ENCODE results near the gene ERG.

Gene ERG

GRCh38 chr21:38351176-38351959, 146.9 kb downstream of the ERG start:
- H2BK5ac ChIP-seq (ENCODE audit: low read length): no peak overlapping the region

GRCh38 chr21:38350684-38351083, 147.6 kb downstream of the ERG start:
- no peak overlapping the region for H2BK5ac ChIP-seq (ENCODE audit: low read length)
- H3K4ac ChIP-seq (ENCODE audit: low read length): no peak overlapping the region
- H3K27me3 ChIP-seq (ENCODE audit: control insufficient read depth in 3 of 3, insufficient read depth in 3 of 3, low read depth in 1 of 3, low read length in 3 of 3): peaks cover 0 to 13% (median 0%) of the 10 kb centered on the region in 3 experiments
- no CpG with 5 or more reads among the region's 3 CpGs for WGBS, 2 donors (ENCODE audit: extremely low coverage in 2 of 2, insufficient read length in 2 of 2, insufficient replicate concordance in 1 of 2)
- no peak for DNase-seq (ENCODE audit: low spot score)
- no peaks in the 10 kb centered on the region for H3K79me1 ChIP-seq (ENCODE audit: low read depth, low read length)
- no peak overlapping the region for H3K23ac ChIP-seq (ENCODE audit: low read depth, low read length, poor library complexity)
- H3K9me3 ChIP-seq (replicated peaks in 1 of 2; ENCODE audit: control insufficient read depth in 2 of 2, insufficient read depth in 1 of 2, low read depth in 1 of 2, low read length in 2 of 2): no peaks in the 10 kb centered on the region
- H4K8ac ChIP-seq (ENCODE audit: low read depth, low read length): no peak overlapping the region
- no peak overlapping the region for H3K14ac ChIP-seq (ENCODE audit: low read length)
- no peak overlapping the region for H3K4me3 ChIP-seq (ENCODE audit: low read length in 2 of 2)
- H4K91ac ChIP-seq (ENCODE audit: low read depth, low read length, poor library complexity): no peak overlapping the region
- no peak overlapping the region for H2BK120ac ChIP-seq (ENCODE audit: low read depth, low read length)
- no peak overlapping the region for H3K27ac ChIP-seq (replicated peaks; ENCODE audit: low read length)
- H3K4me2 ChIP-seq (ENCODE audit: insufficient read depth, low read length, poor library complexity, severe bottlenecking): no peak overlapping the region
- H2AK5ac ChIP-seq (ENCODE audit: low read depth, low read length): peak overlapping the region; percentile 71
- H2AFZ ChIP-seq (ENCODE audit: low read length): no peak overlapping the region
- peaks cover 0 to 3% of the 10 kb centered on the region in 2 donors for H3K4me1 ChIP-seq (ENCODE audit: control insufficient read depth in 2 of 2, insufficient read depth in 1 of 2, low read depth in 1 of 2, low read length in 2 of 2)
- no peak overlapping the region for H3K9ac ChIP-seq (ENCODE audit: low read depth, low read length, poor library complexity)
- no peaks in the 10 kb centered on the region for H3K36me3 ChIP-seq (replicated peaks in 1 of 2; ENCODE audit: control insufficient read depth in 2 of 2, insufficient read depth in 2 of 2, low read length in 2 of 2)
- H3K18ac ChIP-seq (ENCODE audit: low read length): peak overlapping the region; percentile 24
- H2BK12ac ChIP-seq (ENCODE audit: low read length): no peak overlapping the region
- H2BK15ac ChIP-seq (ENCODE audit: low read length): no peak overlapping the region

More at GRCh38 chr21:38351176-38351959, 146.9 kb downstream of the ERG start:
- no peak overlapping the region for H2AFZ ChIP-seq (ENCODE audit: low read length)
- H3K4ac ChIP-seq (ENCODE audit: low read length): no peak overlapping the region
- H2BK15ac ChIP-seq (ENCODE audit: low read length): no peak overlapping the region
- peak overlapping the region; percentile 4 for H3K18ac ChIP-seq (ENCODE audit: low read length)
- no peak overlapping the region for H4K91ac ChIP-seq (ENCODE audit: low read depth, low read length, poor library complexity)
- no peak for DNase-seq (ENCODE audit: low spot score)
- no peak overlapping the region for H2BK120ac ChIP-seq (ENCODE audit: low read depth, low read length)
- no peak overlapping the region for H3K9ac ChIP-seq (ENCODE audit: low read depth, low read length, poor library complexity)
- H3K23ac ChIP-seq (ENCODE audit: low read depth, low read length, poor library complexity): no peak overlapping the region
- H3K4me3 ChIP-seq (ENCODE audit: low read length in 2 of 2): no peak overlapping the region
- no peak overlapping the region for H2BK12ac ChIP-seq (ENCODE audit: low read length)
- H2AK5ac ChIP-seq (ENCODE audit: low read depth, low read length): peak overlapping the region; percentile 71
- H4K8ac ChIP-seq (ENCODE audit: low read depth, low read length): no peak overlapping the region
- no peak overlapping the region for H3K27ac ChIP-seq (replicated peaks; ENCODE audit: low read length)
- H3K14ac ChIP-seq (ENCODE audit: low read length): peak overlapping the region; percentile 15
- H3K4me1 ChIP-seq (ENCODE audit: control insufficient read depth in 2 of 2, insufficient read depth in 1 of 2, low read depth in 1 of 2, low read length in 2 of 2): peaks cover 0 to 3% of the 10 kb centered on the region in 2 donors
- no peaks in the 10 kb centered on the region for H3K79me1 ChIP-seq (ENCODE audit: low read depth, low read length)
- peaks cover 0 to 13% (median 0%) of the 10 kb centered on the region in 3 experiments for H3K27me3 ChIP-seq (ENCODE audit: control insufficient read depth in 3 of 3, insufficient read depth in 3 of 3, low read depth in 1 of 3, low read length in 3 of 3)
- no CpG with 5 or more reads among the region's 16 CpGs for whole genome bisulfite sequencing, 2 donors (ENCODE audit: extremely low coverage in 2 of 2, insufficient read length in 2 of 2, insufficient replicate concordance in 1 of 2)
- H3K9me3 ChIP-seq (replicated peaks in 1 of 2; ENCODE audit: control insufficient read depth in 2 of 2, insufficient read depth in 1 of 2, low read depth in 1 of 2, low read length in 2 of 2): no peaks in the 10 kb centered on the region
- no peaks in the 10 kb centered on the region for H3K36me3 ChIP-seq (replicated peaks in 1 of 2; ENCODE audit: control insufficient read depth in 2 of 2, insufficient read depth in 2 of 2, low read length in 2 of 2)
- no peak overlapping the region for H3K4me2 ChIP-seq (ENCODE audit: insufficient read depth, low read length, poor library complexity, severe bottlenecking)

GRCh38 chr21:38349977-38350376, 148.3 kb downstream of the ERG start:
- Histone ChIP-seq H2AK5ac (ENCODE audit: low read depth, low read length) (no peak overlapping the region), H3K9ac (ENCODE audit: low read depth, low read length, poor library complexity) (no peak overlapping the region), H4K8ac (ENCODE audit: low read depth, low read length) (no peak overlapping the region), H3K23ac (ENCODE audit: low read depth, low read length, poor library complexity) (no peak overlapping the region), H2BK120ac (ENCODE audit: low read depth, low read length) (no peak overlapping the region), H3K4me1 (ENCODE audit: control insufficient read depth in 2 of 2, insufficient read depth in 1 of 2, low read depth in 1 of 2, low read length in 2 of 2) (peaks cover 0 to 3% of the 10 kb centered on the region in 2 donors), H2BK15ac (ENCODE audit: low read length) (no peak overlapping the region), H2AFZ (ENCODE audit: low read length) (no peak overlapping the region), H3K18ac (ENCODE audit: low read length) (no peak overlapping the region), H3K14ac (ENCODE audit: low read length) (no peak overlapping the region), H3K27me3 (ENCODE audit: control insufficient read depth in 3 of 3, insufficient read depth in 3 of 3, low read depth in 1 of 3, low read length in 3 of 3) (peaks cover 0 to 9% (median 0%) of the 10 kb centered on the region in 3 experiments), H4K91ac (ENCODE audit: low read depth, low read length, poor library complexity) (no peak overlapping the region), H3K4ac (ENCODE audit: low read length) (no peak overlapping the region), H3K27ac (replicated peaks; ENCODE audit: low read length) (no peak overlapping the region), H2BK5ac (ENCODE audit: low read length) (no peak overlapping the region), H3K4me3 (ENCODE audit: low read length in 2 of 2) (no peak overlapping the region), H2BK12ac (ENCODE audit: low read length) (no peak overlapping the region), H3K4me2 (ENCODE audit: insufficient read depth, low read length, poor library complexity, severe bottlenecking) (no peak overlapping the region), H3K79me1 (ENCODE audit: low read depth, low read length) (no peaks in the 10 kb centered on the region), H3K36me3 (replicated peaks in 1 of 2; ENCODE audit: control insufficient read depth in 2 of 2, insufficient read depth in 2 of 2, low read length in 2 of 2) (no peaks in the 10 kb centered on the region), H3K9me3 (replicated peaks in 1 of 2; ENCODE audit: control insufficient read depth in 2 of 2, insufficient read depth in 1 of 2, low read depth in 1 of 2, low read length in 2 of 2) (no peaks in the 10 kb centered on the region)
- WGBS, 2 donors (ENCODE audit: extremely low coverage in 2 of 2, insufficient read length in 2 of 2, insufficient replicate concordance in 1 of 2): no CpG with 5 or more reads among the region's 2 CpGs
- DNase-seq (ENCODE audit: low spot score): no peak

- H2BK120ac ChIP-seq (ENCODE audit: low read depth, low read length): no peak overlapping the region
- H3K4me2 ChIP-seq (ENCODE audit: insufficient read depth, low read length, poor library complexity, severe bottlenecking): no peak overlapping the region
- no peak overlapping the region for H3K27ac ChIP-seq (replicated peaks; ENCODE audit: low read length)
- H3K18ac ChIP-seq (ENCODE audit: low read length): no peak overlapping the region
- no peak overlapping the region for H2BK5ac ChIP-seq (ENCODE audit: low read length)
- H2AK5ac ChIP-seq (ENCODE audit: low read depth, low read length): no peak overlapping the region
- no peak overlapping the region for H2BK12ac ChIP-seq (ENCODE audit: low read length)
- no peak overlapping the region for H2BK15ac ChIP-seq (ENCODE audit: low read length)
- H3K9ac ChIP-seq (ENCODE audit: low read depth, low read length, poor library complexity): no peak overlapping the region
- H3K23ac ChIP-seq (ENCODE audit: low read depth, low read length, poor library complexity): no peak overlapping the region
- H4K8ac ChIP-seq (ENCODE audit: low read depth, low read length): no peak overlapping the region
- H3K9me3 ChIP-seq (replicated peaks in 1 of 2; ENCODE audit: control insufficient read depth in 2 of 2, insufficient read depth in 1 of 2, low read depth in 1 of 2, low read length in 2 of 2): no peaks in the 10 kb centered on the region
- no peak overlapping the region for H3K14ac ChIP-seq (ENCODE audit: low read length)
- H3K36me3 ChIP-seq (replicated peaks in 1 of 2; ENCODE audit: control insufficient read depth in 2 of 2, insufficient read depth in 2 of 2, low read length in 2 of 2): no peaks in the 10 kb centered on the region
- peaks cover 0 to 2% (median 0%) of the 10 kb centered on the region in 3 experiments for H3K27me3 ChIP-seq (ENCODE audit: control insufficient read depth in 3 of 3, insufficient read depth in 3 of 3, low read depth in 1 of 3, low read length in 3 of 3)
- no peak overlapping the region for H3K4me3 ChIP-seq (ENCODE audit: low read length in 2 of 2)
- WGBS, 2 donors (ENCODE audit: extremely low coverage in 2 of 2, insufficient read length in 2 of 2, insufficient replicate concordance in 1 of 2): 100% methylated on average over 2 of the region's 10 CpGs; no CpG with 5 or more reads in 1 of the 2 donors
- peaks cover 0 to 5% of the 10 kb centered on the region in 2 donors for H3K4me1 ChIP-seq (ENCODE audit: control insufficient read depth in 2 of 2, insufficient read depth in 1 of 2, low read depth in 1 of 2, low read length in 2 of 2)
- H3K4ac ChIP-seq (ENCODE audit: low read length): no peak overlapping the region
- no peak overlapping the region for H2AFZ ChIP-seq (ENCODE audit: low read length)
- H4K91ac ChIP-seq (ENCODE audit: low read depth, low read length, poor library complexity): no peak overlapping the region
- no peaks in the 10 kb centered on the region for H3K79me1 ChIP-seq (ENCODE audit: low read depth, low read length)
- DNase-seq (ENCODE audit: low spot score): no peak
These were observed 149.0 kb downstream of the ERG start for GRCh38 chr21:38349111-38349746.
